ENCODE measurements around the gene INSYN2A. TPM values are rescaled to one million over a fixed set of nuclear protein-coding genes. Genes with fewer than 3 reads are reported as not detected.

The INSYN2A gene
- total RNA-seq, 4 donors from 2014 or later = 0.27 TPM; not detected in 3

DNA sequence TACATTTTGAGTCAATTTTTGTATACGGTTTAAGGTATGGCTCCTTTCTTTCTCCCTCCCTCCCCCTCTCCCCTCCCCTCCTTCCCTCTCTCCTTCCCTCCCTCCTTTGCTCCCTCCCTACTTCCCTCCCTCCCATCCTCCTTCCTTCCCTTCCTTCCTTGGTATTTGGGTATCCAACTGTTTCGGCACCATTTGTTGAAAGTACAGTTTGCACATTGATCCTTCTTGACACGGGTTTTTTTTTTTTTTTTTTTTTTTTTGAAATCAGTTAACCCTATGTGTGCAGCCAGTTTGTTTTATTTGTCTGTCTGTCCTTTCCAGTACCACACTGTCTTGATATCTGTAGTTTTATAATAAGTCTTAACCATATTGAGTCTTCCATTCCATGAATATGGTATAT lies 39.9 kb upstream of the INSYN2A start:
- no peak overlapping the region for H3K4me3 ChIP-seq
- TF ChIP-seq, protein P1, sequence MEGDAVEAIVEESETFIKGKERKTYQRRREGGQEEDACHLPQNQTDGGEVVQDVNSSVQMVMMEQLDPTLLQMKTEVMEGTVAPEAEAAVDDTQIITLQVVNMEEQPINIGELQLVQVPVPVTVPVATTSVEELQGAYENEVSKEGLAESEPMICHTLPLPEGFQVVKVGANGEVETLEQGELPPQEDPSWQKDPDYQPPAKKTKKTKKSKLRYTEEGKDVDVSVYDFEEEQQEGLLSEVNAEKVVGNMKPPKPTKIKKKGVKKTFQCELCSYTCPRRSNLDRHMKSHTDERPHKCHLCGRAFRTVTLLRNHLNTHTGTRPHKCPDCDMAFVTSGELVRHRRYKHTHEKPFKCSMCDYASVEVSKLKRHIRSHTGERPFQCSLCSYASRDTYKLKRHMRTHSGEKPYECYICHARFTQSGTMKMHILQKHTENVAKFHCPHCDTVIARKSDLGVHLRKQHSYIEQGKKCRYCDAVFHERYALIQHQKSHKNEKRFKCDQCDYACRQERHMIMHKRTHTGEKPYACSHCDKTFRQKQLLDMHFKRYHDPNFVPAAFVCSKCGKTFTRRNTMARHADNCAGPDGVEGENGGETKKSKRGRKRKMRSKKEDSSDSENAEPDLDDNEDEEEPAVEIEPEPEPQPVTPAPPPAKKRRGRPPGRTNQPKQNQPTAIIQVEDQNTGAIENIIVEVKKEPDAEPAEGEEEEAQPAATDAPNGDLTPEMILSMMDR (IDR thresholded peaks at IDR 0.05) = no peak
- no peak for TF ChIP-seq POLR2A (IDR thresholded peaks at IDR 0.05)
- TF ChIP-seq EP300 (IDR thresholded peaks at IDR 0.05; ENCODE audit: low read depth) = no peak
- TF ChIP-seq POLR2AphosphoS5 (IDR thresholded peaks at IDR 0.05) = no peak
- WGBS, 2 donors (ENCODE audit: low coverage in 1 of 2) = 73 to 85% methylated on average over 3 of the region's 3 CpGs
- in situ Hi-C loops (cut with MboI; ENCODE audit: low pct_ligation_motif_present in 1 of 4, low pct_unique_long_range_greater_than_20kb in 1 of 4, low sequenced_read_pairs in 3 of 4) = no loop called here
- H3K27ac ChIP-seq = no peak overlapping the region
- no peaks in the 10 kb centered on the region for H3K36me3 ChIP-seq
- no peaks in the 10 kb centered on the region for H3K27me3 ChIP-seq
- no peaks in the 10 kb centered on the region for H3K9me3 ChIP-seq
- no peaks in the 10 kb centered on the region for H3K4me1 ChIP-seq
- no peak for DNase-seq
- intact Hi-C loops (cut with DNase I; ENCODE audit: low total_unique reads) = no loop called here

DNA sequence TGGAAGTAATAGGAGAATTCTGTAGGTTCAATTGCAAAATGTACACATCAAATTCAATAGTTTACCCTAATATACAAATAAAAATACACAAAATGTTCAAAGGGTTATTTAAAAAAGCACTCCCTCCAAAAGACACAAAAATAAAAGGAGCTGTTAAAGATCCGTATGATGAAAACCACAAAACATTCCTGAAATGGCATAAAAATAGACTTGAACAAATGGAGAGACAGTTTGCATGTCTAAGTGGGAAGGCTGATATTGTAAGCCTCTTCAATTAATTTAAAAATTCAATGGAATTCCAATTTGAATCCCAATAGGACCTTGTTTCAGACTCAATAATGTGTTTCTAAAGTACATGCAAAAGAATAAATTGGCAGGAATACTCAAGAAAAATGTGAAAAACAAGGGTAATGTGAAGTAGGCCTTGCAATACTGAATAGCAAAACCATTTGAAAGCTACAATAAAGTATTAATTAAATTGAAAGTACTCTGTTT lies 38.0 kb upstream of the INSYN2A start:
- Histone ChIP-seq H3K36me3 (no peaks in the 10 kb centered on the region), H3K27me3 (no peaks in the 10 kb centered on the region), H3K27ac (no peak overlapping the region), H3K4me1 (no peaks in the 10 kb centered on the region), H3K4me3 (no peak overlapping the region), H3K9me3 (no peaks in the 10 kb centered on the region)
- no peak for DNase-seq
- in situ Hi-C loops (cut with MboI; ENCODE audit: low pct_ligation_motif_present in 1 of 4, low pct_unique_long_range_greater_than_20kb in 1 of 4, low sequenced_read_pairs in 3 of 4) = no loop called here
- TF ChIP-seq POLR2A (IDR thresholded peaks at IDR 0.05) (no peak), EP300 (IDR thresholded peaks at IDR 0.05; ENCODE audit: low read depth) (no peak), POLR2AphosphoS5 (IDR thresholded peaks at IDR 0.05) (no peak)
- TF ChIP-seq, protein P1 (IDR thresholded peaks at IDR 0.05) = no peak
- intact Hi-C loops (cut with DNase I; ENCODE audit: low total_unique reads) = no loop called here
- 80 to 90% methylated on average over 1 of the region's 1 CpG for WGBS, 2 donors (ENCODE audit: low coverage in 1 of 2)

DNA sequence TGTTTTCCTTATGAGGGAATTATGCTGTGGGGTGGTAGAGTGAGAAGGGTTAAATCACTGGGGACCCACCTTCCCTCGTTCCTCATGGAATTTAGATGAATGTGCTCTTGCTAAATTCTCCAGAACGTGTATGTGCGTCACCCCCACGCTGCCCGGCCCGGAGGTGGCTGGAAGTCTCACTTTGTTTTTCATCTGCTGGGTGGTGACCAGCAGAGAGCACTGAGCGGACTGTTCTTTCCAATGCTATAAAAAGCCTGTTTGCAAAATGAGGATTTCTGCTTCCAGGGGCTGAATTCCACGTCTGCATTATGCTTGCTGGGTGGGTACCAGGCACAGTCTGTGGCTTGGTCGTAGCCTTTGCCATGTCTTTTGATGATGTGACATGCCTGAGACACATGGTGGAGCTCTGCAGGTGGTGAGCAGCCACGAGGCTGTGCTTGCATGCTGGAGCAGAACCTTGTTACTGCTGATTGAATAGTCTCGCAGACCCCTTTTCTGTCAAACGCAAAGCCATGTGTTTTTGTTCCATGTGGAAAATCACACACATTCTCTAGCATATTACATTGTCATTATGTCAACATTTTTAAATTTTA lies 31.9 kb upstream of the INSYN2A start:
- DNase-seq = no peak
- intact Hi-C loops (cut with DNase I; ENCODE audit: low total_unique reads) = no loop called here
- in situ Hi-C loops (cut with MboI; ENCODE audit: low pct_ligation_motif_present in 1 of 4, low pct_unique_long_range_greater_than_20kb in 1 of 4, low sequenced_read_pairs in 3 of 4) = no loop called here
- no peak overlapping the region for H3K4me3 ChIP-seq
- TF ChIP-seq EP300 (IDR thresholded peaks at IDR 0.05; ENCODE audit: low read depth) (no peak), POLR2A (IDR thresholded peaks at IDR 0.05) (no peak), POLR2AphosphoS5 (IDR thresholded peaks at IDR 0.05) (no peak)
- TF ChIP-seq, protein P1 (IDR thresholded peaks at IDR 0.05) = no peak
- H3K27ac ChIP-seq = no peak overlapping the region
- WGBS, 2 donors (ENCODE audit: low coverage in 1 of 2) = 59 to 65% methylated on average over 5 to 12 of the region's 12 CpGs
- H3K27me3 ChIP-seq = no peaks in the 10 kb centered on the region
- no peaks in the 10 kb centered on the region for H3K9me3 ChIP-seq
- no peaks in the 10 kb centered on the region for H3K36me3 ChIP-seq
- no peaks in the 10 kb centered on the region for H3K4me1 ChIP-seq

DNA sequence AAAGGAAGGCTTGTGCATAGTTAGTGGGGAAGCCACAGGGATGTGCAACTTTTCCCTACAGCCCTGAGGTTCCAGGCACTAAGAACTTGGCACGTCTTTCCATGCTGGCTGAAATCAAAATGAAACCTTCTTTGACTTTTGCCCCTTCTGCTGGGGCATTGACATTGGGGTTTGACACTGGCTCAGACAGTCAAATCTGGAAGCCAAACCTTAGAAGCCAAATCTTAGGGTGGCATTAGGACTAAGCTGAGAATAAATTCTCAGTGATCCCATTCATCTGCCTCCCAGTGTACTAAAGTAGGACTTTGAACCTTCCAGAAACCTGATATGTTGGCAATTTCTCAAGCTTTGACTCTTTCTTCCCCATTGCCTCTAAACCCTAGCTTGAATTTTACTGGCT lies 31.3 kb upstream of the INSYN2A start:
- no peak for DNase-seq
- WGBS, 2 donors (ENCODE audit: low coverage in 1 of 2) = 70% methylated on average over 1 of the region's 1 CpG; no CpG with 5 or more reads in 1 of the 2 donors
- in situ Hi-C loops (cut with MboI; ENCODE audit: low pct_ligation_motif_present in 1 of 4, low pct_unique_long_range_greater_than_20kb in 1 of 4, low sequenced_read_pairs in 3 of 4) (no loop called here), intact Hi-C loops (cut with DNase I; ENCODE audit: low total_unique reads) (no loop called here)
- Histone ChIP-seq H3K9me3 (no peaks in the 10 kb centered on the region), H3K36me3 (no peaks in the 10 kb centered on the region), H3K27me3 (no peaks in the 10 kb centered on the region), H3K4me1 (no peaks in the 10 kb centered on the region), H3K4me3 (no peak overlapping the region), H3K27ac (no peak overlapping the region)
- TF ChIP-seq EP300 (IDR thresholded peaks at IDR 0.05; ENCODE audit: low read depth) = no peak
- no peak for TF ChIP-seq POLR2AphosphoS5 (IDR thresholded peaks at IDR 0.05)
- TF ChIP-seq, protein P1 (IDR thresholded peaks at IDR 0.05) = no peak
- no peak for TF ChIP-seq POLR2A (IDR thresholded peaks at IDR 0.05)
